Kidney tubule cell (primary cell): Measurements from ENCODE around the gene LMNTD1.
A peak's percentile ranks its signal among the peaks of the same experiment; 100 is the strongest.
"Not testable (repeated sequence)": the region's sequence is repeated elsewhere in the genome, so short reads cannot be mapped to it uniquely, and the experiment has no call there.

Experiments
- DNase-seq: peaks from one replicate; pipeline ENCODE4 v3.0.0-alpha.2; 2018; ENCODE audit warnings: low spot score

The LMNTD1 gene

GRCh38 chr12:25491396-25492325 is 61.4 kb downstream of the LMNTD1 start:
- DNase-seq = peak; percentile 40

GRCh38 chr12:25488956-25489870 is 63.9 kb downstream of the LMNTD1 start:
- not testable (repeated sequence) for DNase-seq

- DNase-seq = no peak
These were observed 70.5 kb downstream of the LMNTD1 start for GRCh38 chr12:25482625-25483024.

DNA sequence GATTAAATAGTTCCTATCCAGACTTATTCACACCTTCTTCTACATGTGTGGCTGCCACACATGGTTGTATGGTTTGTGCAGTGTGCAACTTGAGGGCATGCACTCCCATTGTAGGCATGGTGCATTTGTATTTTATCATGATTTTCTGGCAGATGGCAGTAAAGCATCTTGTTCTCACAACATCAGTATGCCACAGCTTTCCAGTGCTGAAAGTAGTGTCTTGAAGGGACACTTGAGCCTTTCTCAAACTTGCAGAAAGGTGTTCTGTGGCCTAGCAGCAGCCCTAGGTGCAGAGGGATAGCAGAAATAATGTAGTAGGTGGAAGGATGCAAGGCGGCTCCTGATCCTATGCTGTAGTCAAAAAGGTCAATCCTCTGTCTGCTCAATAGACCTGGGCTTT is 72.9 kb downstream of the LMNTD1 start:
- no peak for DNase-seq

- DNase-seq = no peak
These were observed 75.9 kb downstream of the LMNTD1 start for GRCh38 chr12:25477217-25477616.

DNA sequence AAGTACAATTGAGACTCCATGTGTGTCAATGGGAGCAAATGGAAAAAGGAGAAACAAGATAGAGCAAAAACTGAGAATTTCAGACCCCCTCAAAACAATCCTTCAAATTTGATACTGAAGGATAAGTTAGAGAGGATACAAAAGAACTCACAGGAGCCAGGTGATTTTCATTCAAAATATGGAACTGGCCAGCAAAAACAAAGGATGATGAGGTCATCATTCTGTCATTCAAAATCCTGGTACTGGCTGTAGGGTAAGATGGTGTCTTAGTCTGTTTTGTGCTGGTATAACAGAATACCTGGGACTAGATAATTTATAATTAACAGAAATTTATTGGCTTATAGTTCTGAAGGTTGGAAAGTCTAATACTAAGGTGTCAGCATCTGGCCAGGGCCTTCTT is 80.6 kb downstream of the LMNTD1 start:
- no peak for DNase-seq

- DNase-seq = no peak
These were observed 83.2 kb downstream of the LMNTD1 start for GRCh38 chr12:25469861-25470260.

- DNase-seq = no peak
These were observed 83.7 kb downstream of the LMNTD1 start for GRCh38 chr12:25469368-25469767.

DNA sequence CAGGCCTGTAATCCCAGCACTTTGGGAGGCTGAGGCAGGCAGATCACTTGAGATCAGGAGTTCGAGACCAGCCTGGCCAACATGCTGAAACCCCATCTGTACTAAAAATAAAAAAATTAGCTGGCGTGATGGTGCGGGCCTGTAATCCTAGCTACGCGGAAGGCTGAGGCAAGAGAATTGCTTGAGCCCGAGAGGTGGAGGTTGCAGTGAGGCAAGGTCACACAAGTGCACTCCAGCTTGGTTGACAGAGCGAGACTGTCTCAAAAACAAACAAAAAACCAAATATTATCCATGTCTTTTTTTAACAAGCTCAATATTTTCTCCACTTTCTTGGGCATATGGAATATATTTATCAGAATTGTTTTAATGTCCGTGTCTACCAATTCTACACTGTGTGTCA is 89.6 kb downstream of the LMNTD1 start:
- DNase-seq = no peak

GRCh38 chr12:25463005-25463404 is 90.1 kb downstream of the LMNTD1 start:
- no peak for DNase-seq

- peak; percentile 29 for DNase-seq
These were observed 93.5 kb downstream of the LMNTD1 start for GRCh38 chr12:25459541-25459951.

DNA sequence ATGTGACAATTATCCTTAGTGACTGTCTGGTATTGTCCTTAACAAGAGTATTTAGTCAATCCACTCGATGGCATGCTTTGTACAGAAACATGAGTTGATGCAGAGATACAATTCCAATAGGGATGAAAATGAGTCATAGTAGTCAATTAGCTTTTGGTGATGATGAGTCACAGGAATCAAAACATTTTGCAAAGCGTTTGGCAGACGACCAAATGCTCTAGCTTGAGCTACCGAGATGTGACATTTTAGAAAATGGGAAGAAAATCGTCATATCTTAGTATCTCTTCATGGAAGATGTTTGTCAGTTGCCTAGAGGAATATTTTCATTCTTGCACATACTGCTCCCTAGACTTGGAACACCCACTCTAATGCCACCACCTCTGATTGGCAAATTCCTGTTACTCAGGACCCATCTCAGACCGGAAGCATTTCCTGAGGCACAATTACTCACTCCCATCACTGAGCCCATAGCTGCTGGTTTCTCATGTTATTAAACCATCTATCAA is 95.0 kb downstream of the LMNTD1 start:
- DNase-seq = peak; percentile 87

- DNase-seq = no peak
These were observed 96.6 kb downstream of the LMNTD1 start for GRCh38 chr12:25456474-25456873.

GRCh38 chr12:25455696-25456095 is 97.4 kb downstream of the LMNTD1 start:
- DNase-seq = no peak

- DNase-seq = no peak
These were observed 104.1 kb downstream of the LMNTD1 start for GRCh38 chr12:25449007-25449406.

GRCh38 chr12:25447046-25447445 is 106.0 kb downstream of the LMNTD1 start:
- no peak for DNase-seq

DNA sequence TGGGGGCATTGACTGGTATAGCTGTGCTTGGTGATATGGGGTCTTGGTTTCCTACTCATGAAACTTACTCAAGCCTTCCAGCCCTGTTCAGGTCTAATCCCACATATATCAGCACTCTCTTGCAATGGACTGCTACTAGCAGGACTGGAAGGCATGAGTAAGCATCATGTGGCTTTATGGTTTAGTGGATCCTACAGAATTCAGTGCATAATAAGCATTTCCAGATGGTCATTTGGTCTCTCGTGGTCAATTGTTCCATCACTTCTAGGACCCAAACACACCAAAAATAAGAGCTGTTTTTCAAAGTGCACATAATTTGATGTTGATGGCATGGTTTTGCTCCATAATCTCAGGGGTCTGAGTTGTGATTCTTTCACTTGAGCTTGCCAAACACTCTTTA is 114.4 kb downstream of the LMNTD1 start:
- peak; percentile 48 for DNase-seq

DNA sequence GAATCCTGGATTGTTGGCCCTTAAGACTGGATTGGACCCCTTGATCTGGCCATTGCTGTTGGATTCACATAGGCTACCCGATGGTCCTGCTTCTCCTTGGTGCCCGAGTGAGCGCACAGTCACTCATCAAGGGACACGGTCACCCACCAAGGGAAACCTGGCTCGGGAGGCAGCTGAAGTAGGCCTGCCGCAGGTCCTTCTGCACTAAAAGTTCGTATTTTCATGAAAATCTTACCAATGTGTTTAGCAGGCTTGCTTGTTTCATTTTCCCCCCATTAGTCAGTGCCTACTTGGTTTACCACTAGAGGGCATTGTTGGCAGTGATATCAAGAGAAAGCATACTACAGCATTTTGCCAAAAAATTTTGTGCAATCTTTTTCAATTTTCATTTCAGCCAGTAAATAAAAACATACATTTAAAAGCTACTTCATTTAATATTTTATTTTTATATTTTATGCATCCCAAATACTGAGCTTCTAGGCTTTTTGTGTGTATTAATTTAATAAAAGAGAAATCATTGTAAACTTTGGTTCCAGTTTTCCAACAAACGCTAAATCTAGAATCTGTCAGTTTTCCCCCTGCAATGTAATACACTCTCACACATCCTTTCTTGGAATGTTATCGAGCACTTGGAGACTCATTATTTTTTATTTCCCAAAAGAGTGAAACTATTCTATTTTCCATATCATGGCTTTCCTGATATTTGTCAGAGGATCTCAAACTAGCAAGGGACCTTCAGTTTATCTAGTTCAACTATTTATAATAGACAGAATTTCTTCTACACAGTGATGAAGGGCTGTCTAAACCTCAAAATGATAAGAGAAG is 116.7 kb downstream of the LMNTD1 start:
- DNase-seq = peak; percentile 70

DNA sequence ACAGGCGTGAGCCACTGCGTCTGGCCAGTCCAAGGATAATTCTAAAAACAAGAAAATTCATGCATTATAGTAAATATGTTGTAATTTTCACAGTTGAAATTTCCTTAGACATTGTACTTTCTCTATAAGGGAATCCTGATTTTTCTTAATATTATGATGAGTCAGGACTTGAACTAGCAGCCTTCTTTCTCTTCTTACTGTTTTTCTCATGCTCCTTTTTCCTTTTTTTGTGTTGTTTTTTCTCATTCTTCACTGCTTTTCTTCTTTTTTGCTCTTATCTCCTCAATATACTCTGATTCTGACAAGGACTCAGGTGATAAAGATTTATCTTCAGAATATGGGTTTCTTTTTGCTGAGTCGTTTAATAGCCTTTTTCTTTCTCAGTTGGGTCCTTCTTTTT is 117.7 kb downstream of the LMNTD1 start:
- no peak for DNase-seq

- peak; percentile 7 for DNase-seq
These were observed 118.6 kb downstream of the LMNTD1 start for GRCh38 chr12:25434515-25434914.

DNA sequence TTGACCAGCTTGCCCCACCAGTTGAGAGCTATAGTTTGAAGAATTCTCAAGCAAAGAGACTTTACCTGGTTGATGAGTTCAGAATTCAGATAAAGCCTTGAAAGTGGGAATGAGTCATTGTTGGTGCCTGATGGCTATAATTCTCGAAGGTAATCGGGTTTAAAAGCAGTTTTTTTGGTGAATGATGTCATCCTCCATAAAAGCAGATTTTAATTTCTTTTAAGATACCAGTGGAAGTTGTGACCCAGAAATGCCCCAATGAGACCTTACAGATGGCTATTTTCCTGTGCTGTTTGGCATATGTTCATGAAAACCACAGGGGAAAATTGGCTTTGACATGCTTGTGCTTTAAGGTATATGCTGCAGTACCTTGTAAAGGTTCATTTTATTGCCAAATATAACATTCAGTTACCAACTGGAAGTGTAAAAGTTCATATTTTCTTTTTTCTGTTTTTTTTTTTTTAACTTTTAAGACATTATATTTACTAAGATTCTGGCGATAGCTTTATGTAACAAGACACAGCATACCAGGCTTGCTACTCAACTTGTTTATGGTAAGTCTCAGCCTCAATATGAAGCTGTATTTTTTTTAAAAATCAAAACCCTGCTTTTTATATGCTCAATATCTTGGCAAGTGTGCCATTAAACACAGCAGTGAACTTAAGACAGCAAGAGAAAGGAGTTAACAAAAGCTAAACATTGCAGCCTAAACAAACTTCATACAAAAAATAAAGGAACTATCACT is 119.3 kb downstream of the LMNTD1 start:
- peak; percentile 9 for DNase-seq
